ENCODE results near the gene EMILIN3.

The EMILIN3 gene

DNA sequence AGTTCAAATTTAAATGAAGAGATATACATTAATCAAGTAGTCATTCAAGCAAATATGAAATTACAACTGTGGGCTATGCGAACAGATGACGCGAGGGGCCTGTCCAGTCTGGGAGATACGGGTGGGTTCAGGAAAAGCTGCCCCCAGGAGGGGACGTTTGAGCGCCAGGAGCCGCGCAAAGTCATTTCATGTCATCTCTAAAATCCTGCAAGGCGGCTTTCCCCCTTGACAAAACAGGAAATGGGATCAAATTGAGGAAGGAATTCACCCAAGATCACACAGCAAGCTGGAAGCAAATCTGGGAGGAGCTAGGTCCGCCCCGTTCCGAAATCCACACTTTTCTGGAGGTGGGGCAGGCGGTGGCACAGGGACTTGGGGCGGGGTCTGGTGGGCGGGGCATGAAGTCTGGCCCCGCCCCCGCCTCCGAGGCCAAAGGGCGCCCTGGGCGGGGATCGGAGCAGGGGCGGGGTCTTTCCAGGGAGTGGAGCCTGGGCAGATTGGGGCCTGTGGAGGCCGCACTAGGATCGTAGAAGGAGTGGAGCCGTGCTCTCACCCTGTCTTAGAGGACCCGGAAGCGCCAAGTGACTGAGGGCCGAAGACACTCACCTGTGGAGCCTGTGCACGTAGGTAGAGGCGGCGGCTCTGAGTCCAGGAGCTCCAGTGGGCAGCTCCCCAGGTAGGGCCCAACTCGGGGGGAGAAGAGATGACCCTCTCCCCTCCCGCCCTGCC lies 26.1 kb downstream of the EMILIN3 start, which contains the start of gene LPIN3:
Gene LPIN3 (plus strand): TSS at position 495 of the 729 bp plus-strand sequence. CDS start 4,983 bp downstream, outside the sequence.
- H3K4me3 ChIP-seq (replicated peaks; ENCODE audit: low read depth, low read length) = peak within 1 kb of the TSS; percentile 55
- TF ChIP-seq, protein P1, sequence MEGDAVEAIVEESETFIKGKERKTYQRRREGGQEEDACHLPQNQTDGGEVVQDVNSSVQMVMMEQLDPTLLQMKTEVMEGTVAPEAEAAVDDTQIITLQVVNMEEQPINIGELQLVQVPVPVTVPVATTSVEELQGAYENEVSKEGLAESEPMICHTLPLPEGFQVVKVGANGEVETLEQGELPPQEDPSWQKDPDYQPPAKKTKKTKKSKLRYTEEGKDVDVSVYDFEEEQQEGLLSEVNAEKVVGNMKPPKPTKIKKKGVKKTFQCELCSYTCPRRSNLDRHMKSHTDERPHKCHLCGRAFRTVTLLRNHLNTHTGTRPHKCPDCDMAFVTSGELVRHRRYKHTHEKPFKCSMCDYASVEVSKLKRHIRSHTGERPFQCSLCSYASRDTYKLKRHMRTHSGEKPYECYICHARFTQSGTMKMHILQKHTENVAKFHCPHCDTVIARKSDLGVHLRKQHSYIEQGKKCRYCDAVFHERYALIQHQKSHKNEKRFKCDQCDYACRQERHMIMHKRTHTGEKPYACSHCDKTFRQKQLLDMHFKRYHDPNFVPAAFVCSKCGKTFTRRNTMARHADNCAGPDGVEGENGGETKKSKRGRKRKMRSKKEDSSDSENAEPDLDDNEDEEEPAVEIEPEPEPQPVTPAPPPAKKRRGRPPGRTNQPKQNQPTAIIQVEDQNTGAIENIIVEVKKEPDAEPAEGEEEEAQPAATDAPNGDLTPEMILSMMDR (IDR thresholded peaks at IDR 0.05; ENCODE audit: low read length, missing control alignments) = no peak
- DNase-seq (ENCODE audit: low read depth) = peak; percentile 87

DNA sequence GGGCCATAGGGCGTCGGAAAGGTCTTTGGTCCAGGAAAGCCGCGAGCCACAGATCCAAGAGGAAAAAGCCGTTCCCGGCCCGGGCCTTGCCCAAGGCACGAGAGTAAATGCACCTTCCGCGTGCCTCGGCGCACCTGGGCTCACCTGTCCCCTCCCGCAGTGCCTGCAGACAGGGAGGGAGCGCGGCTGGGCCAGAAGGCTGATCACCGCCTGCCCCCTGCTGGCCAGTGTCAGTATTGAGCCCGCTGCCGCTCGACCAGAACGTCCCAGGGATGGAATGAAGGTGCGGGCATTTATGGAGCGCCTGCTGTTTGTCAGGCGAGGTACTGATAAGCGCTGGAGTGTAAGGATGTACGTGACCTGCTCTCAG lies 26.7 kb downstream of the EMILIN3 start:
- H3K4me3 ChIP-seq (replicated peaks; ENCODE audit: low read depth, low read length) = peak overlapping the region; percentile 55
- TF ChIP-seq, protein P1 (IDR thresholded peaks at IDR 0.05; ENCODE audit: low read length, missing control alignments) = peak; percentile 88
- peak; percentile 62 for DNase-seq (ENCODE audit: low read depth)

DNA sequence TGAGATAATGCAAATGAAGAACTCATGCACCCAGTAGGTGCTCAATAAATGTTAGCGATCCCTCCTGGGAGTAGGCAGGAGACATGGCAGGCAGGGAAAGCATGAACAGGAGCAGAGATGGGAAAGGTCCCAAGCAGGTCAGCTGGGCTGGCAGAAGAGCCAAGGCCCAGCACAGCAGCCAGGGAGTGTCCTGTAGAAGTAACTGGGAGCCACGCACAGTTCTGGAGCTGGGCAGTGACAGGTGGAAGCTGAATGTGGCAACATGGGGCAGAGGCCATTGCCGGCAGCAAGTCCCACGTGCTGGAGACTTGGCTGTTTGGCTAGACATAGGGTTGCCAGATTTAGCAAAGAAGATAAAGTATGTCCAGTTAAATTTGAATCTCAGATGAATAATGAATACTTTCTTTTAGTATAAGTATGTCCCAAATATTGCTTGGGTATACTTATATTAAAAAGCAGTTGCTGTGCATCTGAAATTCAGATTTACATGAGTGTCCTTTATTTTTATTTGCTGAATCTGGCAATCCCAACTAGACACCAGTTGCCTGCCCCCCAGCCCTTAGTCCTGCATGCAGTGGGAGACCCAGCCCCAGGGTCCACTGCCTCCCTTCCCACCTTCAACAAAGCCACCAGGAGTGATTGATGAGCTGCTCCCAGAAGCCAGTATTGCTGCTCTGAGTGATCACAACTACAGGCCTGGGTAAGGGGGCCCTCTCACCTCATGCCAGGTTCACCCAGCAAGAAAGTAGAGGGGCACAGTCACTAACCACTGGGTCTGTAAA lies 29.7 kb downstream of the EMILIN3 start:
- no peak overlapping the region for H3K4me3 ChIP-seq (replicated peaks; ENCODE audit: low read depth, low read length)
- TF ChIP-seq, protein P1 (IDR thresholded peaks at IDR 0.05; ENCODE audit: low read length, missing control alignments) = no peak
- DNase-seq (ENCODE audit: low read depth) = no peak

DNA sequence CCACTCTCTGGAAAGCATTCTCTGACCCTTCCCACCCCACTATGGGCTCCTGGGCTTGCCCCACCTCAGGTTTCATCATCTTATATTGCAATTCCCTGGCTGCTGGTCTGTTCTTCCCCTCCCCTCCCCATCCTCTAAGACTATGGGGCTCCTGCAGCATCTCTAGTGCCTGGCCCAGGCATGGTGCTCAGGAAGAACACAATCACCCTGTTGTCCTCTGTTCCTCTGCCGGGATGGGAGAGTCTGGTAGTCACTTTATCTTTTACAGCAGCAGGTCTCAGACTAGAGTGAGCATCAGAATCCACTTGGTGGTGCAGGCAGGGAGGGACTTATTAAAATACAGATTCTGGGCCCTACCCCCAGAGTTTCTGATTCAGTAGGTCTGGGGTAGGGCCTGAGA lies 31.0 kb downstream of the EMILIN3 start:
- TF ChIP-seq, protein P1 (IDR thresholded peaks at IDR 0.05; ENCODE audit: low read length, missing control alignments) = no peak
- H3K4me3 ChIP-seq (replicated peaks; ENCODE audit: low read depth, low read length) = no peak overlapping the region
- DNase-seq (ENCODE audit: low read depth) = no peak

DNA sequence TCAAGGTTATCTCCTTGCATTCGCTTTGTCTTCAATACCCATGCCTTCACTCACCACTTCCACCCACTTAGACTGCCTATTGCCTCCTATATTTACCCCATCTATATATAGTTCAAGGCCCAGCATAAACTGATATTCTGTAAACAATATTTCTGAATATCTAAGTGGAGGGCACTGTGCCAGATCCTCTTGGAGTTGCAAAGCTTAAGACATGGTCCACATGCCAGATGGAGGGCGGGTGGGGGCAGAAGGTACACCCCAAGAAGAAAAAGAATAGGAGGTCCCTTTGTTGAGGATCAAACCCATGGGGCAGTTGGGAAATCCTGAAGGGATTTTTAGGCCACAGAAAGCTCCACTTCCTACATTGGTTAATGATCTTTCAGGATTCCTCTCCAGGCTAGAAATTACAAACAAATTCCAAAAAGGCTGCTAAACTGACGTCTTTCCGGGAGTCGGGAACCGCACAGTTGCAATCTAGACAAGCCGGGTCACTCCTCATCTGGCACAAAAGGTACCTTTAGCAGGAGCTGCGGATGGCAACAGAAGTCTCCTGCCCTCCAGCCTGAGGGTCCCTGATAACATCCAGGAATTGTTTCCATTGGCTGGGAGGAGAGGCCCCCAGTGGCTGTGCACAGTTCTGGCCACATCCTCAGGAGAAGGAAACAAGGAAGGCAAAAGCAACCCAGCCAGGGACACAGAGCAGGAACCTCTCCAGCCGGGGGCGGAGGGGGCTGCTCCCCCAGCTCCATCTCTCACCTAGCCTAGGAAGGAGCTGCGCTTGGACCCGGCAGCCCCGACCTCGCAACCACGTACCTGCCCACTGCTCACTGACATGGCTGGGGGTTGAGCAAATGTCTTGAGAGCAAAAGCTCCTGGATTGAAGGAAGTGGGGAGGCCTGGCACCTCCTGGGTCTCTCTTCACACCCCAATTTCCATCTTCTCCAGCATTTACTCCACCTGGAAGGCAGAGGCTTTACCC lies 31.9 kb downstream of the EMILIN3 start:
- no peak for DNase-seq (ENCODE audit: low read depth)
- no peak overlapping the region for H3K4me3 ChIP-seq (replicated peaks; ENCODE audit: low read depth, low read length)
- TF ChIP-seq, protein P1 (IDR thresholded peaks at IDR 0.05; ENCODE audit: low read length, missing control alignments) = no peak

DNA sequence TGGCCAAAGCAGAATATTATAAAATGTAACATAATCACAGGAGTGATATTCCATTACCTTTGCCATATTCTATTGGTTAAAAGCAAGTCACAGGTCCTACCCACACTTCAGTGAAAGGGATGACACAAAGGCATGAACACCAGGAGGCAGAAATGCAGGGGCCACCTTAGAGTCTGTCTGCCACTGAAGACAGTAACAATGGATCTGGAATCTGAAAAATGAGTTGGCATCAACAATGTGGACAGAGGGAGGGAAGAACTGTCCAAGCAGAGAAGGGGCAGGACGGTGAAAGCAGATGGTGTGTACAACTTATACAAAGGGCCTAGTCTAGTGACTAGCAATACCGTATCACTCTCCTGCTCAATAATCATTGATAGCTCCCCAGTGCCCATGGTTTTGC lies 32.6 kb downstream of the EMILIN3 start:
- H3K4me3 ChIP-seq (replicated peaks; ENCODE audit: low read depth, low read length) = no peak overlapping the region
- DNase-seq (ENCODE audit: low read depth) = no peak
- TF ChIP-seq, protein P1 (IDR thresholded peaks at IDR 0.05; ENCODE audit: low read length, missing control alignments) = no peak

Data from fibroblast of pulmonary artery (primary cell).